ENCODE results near the gene MN1.

Gene MN1

DNA sequence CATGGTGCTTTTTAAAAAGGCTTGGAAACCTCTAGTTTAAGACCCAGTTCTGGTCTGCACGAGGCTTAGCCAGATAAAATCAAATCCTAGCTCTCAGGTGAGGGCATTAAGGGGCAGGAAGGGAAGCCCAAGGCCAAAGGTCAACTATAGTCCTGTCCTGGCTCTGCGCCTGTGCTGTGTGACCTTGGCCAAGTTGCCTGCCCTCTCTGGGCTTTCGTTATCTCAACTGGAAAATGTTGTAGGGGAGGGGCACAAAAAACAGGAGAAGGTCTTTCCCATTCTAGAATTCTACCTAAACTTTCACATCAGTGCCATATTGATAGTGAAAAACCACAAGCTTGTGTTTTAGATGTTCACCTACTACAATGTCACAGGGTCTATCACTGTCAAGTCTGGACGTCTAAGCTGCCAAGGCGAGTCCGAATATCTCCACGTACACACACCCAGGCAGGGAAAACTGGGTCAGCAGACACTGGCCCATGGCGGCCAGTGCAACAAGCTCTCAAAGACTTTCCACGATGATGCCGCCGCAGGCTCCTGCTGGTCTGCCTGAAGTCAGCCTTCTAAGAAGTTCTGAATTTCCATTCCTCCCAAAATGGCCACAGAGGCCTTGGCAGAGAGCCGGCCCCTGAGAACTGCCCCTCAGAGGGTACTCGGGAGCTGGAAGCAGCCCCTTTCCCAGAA lies 18.0 kb downstream of the MN1 start:
- no peak for TF ChIP-seq CTCF (IDR thresholded peaks at IDR 0.05; ENCODE audit: low read depth, low read length, missing control alignments)
- H3K4me3 ChIP-seq (ENCODE audit: low read depth, low read length): no peak overlapping the region
- DNase-seq (ENCODE audit: low read depth): no peak

- no peak for DNase-seq (ENCODE audit: low read depth)
- TF ChIP-seq CTCF (IDR thresholded peaks at IDR 0.05; ENCODE audit: low read depth, low read length, missing control alignments): no peak
- no peak overlapping the region for H3K4me3 ChIP-seq (ENCODE audit: low read depth, low read length)
These were observed 19.5 kb downstream of the MN1 start for GRCh38 chr22:27782088-27782487.

- H3K4me3 ChIP-seq (ENCODE audit: low read depth, low read length): no peak overlapping the region
- TF ChIP-seq CTCF (IDR thresholded peaks at IDR 0.05; ENCODE audit: low read depth, low read length, missing control alignments): no peak
- no peak for DNase-seq (ENCODE audit: low read depth)
These were observed 21.4 kb downstream of the MN1 start for GRCh38 chr22:27780161-27780575.

DNA sequence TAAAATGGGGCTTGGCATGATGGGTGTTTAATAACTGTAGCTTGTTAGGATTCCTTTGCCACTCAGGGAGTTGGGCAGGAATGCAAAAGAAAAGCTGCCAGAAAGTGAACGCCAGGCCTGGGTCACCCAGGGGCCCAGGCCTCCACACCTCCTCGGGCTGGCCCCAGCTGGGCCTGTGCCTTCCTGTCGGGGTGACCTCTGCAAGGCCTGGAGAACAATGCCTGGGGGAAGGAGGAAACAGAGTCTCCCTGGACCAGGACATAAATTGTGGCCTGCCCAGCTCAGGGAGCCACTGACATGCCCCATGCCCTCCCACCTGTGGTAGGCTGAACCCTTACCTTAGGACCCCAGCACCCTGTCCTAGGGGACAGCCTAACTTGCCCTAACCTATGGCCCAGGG lies 21.9 kb downstream of the MN1 start:
- DNase-seq (ENCODE audit: low read depth): no peak
- no peak overlapping the region for H3K4me3 ChIP-seq (ENCODE audit: low read depth, low read length)
- no peak for TF ChIP-seq CTCF (IDR thresholded peaks at IDR 0.05; ENCODE audit: low read depth, low read length, missing control alignments)

DNA sequence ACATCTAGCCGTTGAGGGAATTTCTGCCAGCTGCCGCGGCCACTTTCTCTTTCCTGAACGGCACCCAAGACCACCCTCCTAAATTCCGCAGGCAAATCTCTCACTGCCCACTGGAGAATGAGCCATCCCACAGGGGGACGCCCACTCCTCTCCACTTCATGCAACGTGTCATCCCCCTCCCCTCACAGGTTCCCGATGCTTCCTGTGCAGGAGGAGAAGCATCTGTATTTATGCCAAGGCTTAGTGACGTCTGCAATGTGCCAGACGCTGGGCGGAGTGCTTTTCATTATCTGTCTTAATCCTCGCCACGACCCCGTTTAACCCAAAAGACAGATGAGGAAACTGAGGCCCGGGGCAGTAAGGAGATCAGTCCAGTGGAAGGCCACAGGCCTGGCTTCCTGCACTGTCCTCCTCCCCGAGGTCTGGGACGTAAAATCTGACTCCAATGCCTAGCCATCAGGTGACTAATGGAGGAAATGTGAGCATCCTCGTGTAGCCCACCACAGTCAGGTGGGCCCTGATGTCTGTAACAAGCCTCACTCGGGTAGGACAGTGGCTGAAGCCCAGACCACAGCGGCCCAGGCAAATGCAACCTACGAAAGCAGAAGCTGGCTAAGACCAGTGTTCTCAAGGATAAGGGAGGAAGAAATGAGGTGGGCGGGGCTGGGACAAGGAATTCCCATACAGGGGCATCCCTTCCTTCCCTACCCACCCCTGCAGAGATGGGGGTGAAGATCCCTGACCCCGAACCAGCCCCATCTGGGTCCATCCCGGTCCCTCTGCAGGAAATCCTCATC lies 23.1 kb downstream of the MN1 start:
- DNase-seq (ENCODE audit: low read depth): no peak
- no peak for TF ChIP-seq CTCF (IDR thresholded peaks at IDR 0.05; ENCODE audit: low read depth, low read length, missing control alignments)
- H3K4me3 ChIP-seq (ENCODE audit: low read depth, low read length): no peak overlapping the region

GRCh38 chr22:27777128-27777527 lies 24.4 kb downstream of the MN1 start:
- DNase-seq (ENCODE audit: low read depth): no peak
- H3K4me3 ChIP-seq (ENCODE audit: low read depth, low read length): no peak overlapping the region
- TF ChIP-seq CTCF (IDR thresholded peaks at IDR 0.05; ENCODE audit: low read depth, low read length, missing control alignments): no peak

DNA sequence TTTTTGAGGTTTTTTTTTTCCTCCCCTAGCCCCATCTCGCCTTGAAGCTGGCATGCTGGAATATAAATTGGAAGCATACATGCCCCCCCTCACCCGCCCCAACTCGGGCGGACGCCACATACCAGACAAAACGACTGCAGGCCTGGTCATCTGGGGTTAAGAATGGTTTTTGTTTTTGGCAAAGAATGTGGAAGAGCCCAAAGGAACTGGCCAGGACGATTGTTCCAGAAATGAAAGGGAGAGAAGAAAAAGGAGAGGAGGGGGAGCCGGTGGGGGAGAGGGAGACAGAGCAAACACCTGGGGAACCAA lies 25.0 kb downstream of the MN1 start:
- no peak for TF ChIP-seq CTCF (IDR thresholded peaks at IDR 0.05; ENCODE audit: low read depth, low read length, missing control alignments)
- no peak overlapping the region for H3K4me3 ChIP-seq (ENCODE audit: low read depth, low read length)
- DNase-seq (ENCODE audit: low read depth): no peak

Measured in GM12864 (cell line).